ENCODE results near the gene MAD1L1.
"Not testable (repeated sequence)": the region's sequence is repeated elsewhere in the genome, so short reads cannot be mapped to it uniquely, and the experiment has no call there.

DNA sequence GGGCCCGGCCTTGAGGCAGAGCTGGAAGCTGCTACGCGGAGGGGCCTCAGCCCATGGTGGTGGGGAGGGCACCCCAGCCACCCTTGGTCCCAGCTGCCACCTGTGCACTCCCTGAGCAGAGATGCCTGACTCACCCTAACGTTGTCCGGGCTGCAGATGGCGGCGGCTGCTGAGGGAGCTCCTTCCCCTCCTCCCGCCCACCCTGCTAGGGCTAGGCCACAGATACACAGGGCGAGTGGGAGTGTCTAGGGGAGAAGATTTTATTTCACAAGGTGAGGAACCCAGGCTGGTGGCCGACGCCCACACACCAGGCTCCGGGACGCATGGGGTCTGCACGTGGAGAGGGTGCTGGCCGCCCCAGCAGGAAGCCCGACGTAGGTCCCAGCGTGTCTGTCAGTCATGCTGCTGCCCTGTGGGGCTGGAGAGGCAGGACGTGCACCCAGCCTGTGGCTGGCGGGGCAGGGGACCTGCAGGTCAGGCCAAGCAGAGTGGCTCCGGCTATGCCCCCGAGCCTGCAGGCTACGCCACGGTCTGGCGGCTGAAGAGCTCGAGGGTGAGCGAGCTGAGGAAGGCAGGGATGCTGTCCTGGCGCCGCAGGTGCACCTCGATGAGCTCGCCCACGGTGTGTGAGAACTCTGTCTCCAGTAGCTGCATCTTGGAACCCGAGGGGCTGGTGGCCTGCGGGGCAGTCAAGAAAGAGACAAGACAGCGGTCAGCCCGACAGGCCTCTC, 417.0 kb downstream of the MAD1L1 start:
- not testable (repeated sequence) for TF ChIP-seq CTCF (IDR thresholded peaks at IDR 0.05; ENCODE audit: low read depth, low read length, missing input control); ZBTB33 (IDR thresholded peaks at IDR 0.05)
